PC-3 (cell line): ENCODE measurements around the gene CEP131. TPM values are rescaled to one million over a fixed set of nuclear protein-coding genes. Genes with fewer than 3 reads are reported as not detected.

Source experiments
- ATAC-seq: fragments of 200-7000 bp; cut with Tn5 transposase; 2 replicates; pipeline ENCODE4 v1.9.1; 2020; ENCODE audit warnings: mild to moderate bottlenecking, moderate library complexity
- Bru-seq: library from RNA; stranded (reverse); fragments of 400-500 nt; gene quantifications from one replicate; lab custom pipeline; 2021; lab: Mats Ljungman, UMichigan
- BruChase-seq, 2 experiments: library from RNA; stranded (reverse); fragments of 400-500 nt; gene quantifications; one replicate each; lab custom pipeline; 2021; lab: Mats Ljungman, UMichigan
- BruUV-seq: library from RNA; stranded (reverse); fragments of 400-500 nt; replicated peaks from 2 replicates; lab custom pipeline; 2021; lab: Mats Ljungman, UMichigan
- CTCF ChIA-PET: fragments of 300-600 bp; sonication (Branson Sonifier 250); formaldehyde crosslinking; loops from one replicate; lab custom pipeline; 2022; ENCODE audit warnings: antibody characterized with exemption; lab: Charles Lee
- POLR2A ChIA-PET: fragments of 300-600 bp; sonication (Branson Sonifier 250); formaldehyde crosslinking; loops from one replicate; lab custom pipeline; 2022; ENCODE audit warnings: antibody characterized with exemption; ENCODE audit not compliant: unreplicated experiment; lab: Charles Lee
- DNase-seq: peaks from one replicate; pipeline ENCODE4 v3.0.0-alpha.2; 2015
- H2AFZ ChIP-seq: fragments of 300-600 bp; sonication (generic); 2 replicates; pipeline ENCODE4 v1.6.0; 2016; ENCODE audit warnings: antibody characterized with exemption, low read length
- H3F3A ChIP-seq: fragments of 300-600 bp; sonication (generic); one replicate; pipeline ENCODE4 v1.6.0; 2017; ENCODE audit warnings: antibody characterized with exemption, low read length, control low read depth, mild to moderate bottlenecking; ENCODE audit not compliant: unreplicated experiment
- H3K27ac ChIP-seq: fragments of 300-600 bp; sonication (generic); 2 replicates; pipeline ENCODE4 v1.5.1; 2016; ENCODE audit warnings: mild to moderate bottlenecking, low read length
- H3K27me3 ChIP-seq: fragments of 300-600 bp; sonication (generic); 2 replicates; pipeline ENCODE4 v1.6.1; 2016; ENCODE audit warnings: low read length, mixed read lengths
- H3K36me3 ChIP-seq: fragments of 300-600 bp; sonication (generic); 2 replicates; pipeline ENCODE4 v1.6.1; 2016; ENCODE audit warnings: low read depth, mixed run types, low read length, mixed read lengths
- H3K4me1 ChIP-seq: fragments of 300-600 bp; sonication (generic); 2 replicates; pipeline ENCODE4 v1.5.1; 2016; ENCODE audit warnings: low read length; ENCODE audit not compliant: insufficient read depth
- H3K4me2 ChIP-seq: fragments of 300-600 bp; sonication (generic); 2 replicates; pipeline ENCODE4 v1.6.0; 2016; ENCODE audit warnings: low read length
- H3K4me3 ChIP-seq: fragments of 300-600 bp; sonication (generic); 2 replicates; pipeline ENCODE4 v1.5.1; 2016; ENCODE audit warnings: mild to moderate bottlenecking, low read length, mixed read lengths
- H3K79me2 ChIP-seq: fragments of 300-600 bp; sonication (generic); 2 replicates; pipeline ENCODE4 v1.6.1; 2017; ENCODE audit warnings: low read length, mixed read lengths
- H3K9ac ChIP-seq: fragments of 300-600 bp; sonication (generic); 2 replicates; pipeline ENCODE4 v1.6.0; 2016; ENCODE audit warnings: mild to moderate bottlenecking, low read length
- H3K9me2 ChIP-seq: fragments of 300-600 bp; sonication (generic); replicated peaks from 2 replicates; pipeline ENCODE4 v1.6.1; 2016; ENCODE audit warnings: mixed run types, low read length, mixed read lengths
- H3K9me3 ChIP-seq: fragments of 300-600 bp; sonication (generic); 2 replicates; pipeline ENCODE4 v1.6.1; 2016; ENCODE audit warnings: low read length, mixed read lengths
- H4K20me1 ChIP-seq: fragments of 300-600 bp; sonication (generic); 2 replicates; pipeline ENCODE4 v1.6.1; 2016; ENCODE audit warnings: low read length, mixed read lengths
- EZH2 ChIP-seq: fragments of 300-600 bp; sonication (generic); IDR thresholded peaks from one replicate; pipeline ENCODE4 v1.6.1; 2017; ENCODE audit warnings: antibody characterized with exemption, mild to moderate bottlenecking, low read length; ENCODE audit not compliant: unreplicated experiment
- EZH2phosphoT487 ChIP-seq: fragments of 300-600 bp; sonication (generic); IDR thresholded peaks from 2 replicates; pipeline ENCODE4 v1.6.1; 2018; ENCODE audit warnings: mild to moderate bottlenecking, antibody characterized with exemption, low read length, borderline replicate concordance
- intact Hi-C: fragments of 100-400 bp; cut with micrococcal nuclease; formaldehyde crosslinking; loops from 2 replicates; pipeline ENCODE4 v1.9.0; 2023
- long read RNA-seq: library from polyadenylated mRNA; unstranded; transcript quantifications from one replicate; pipeline ENCODE4 v2.0.0, GENCODE V29; 2021; ENCODE audit not compliant: unreplicated experiment
- total RNA-seq: library from RNA; depleted of rRNA; stranded (reverse); fragments of >200 nt; gene quantifications from 2 replicates; pipeline ENCODE4 v1.2.3, GENCODE V29; 2014; rRNA removed
- TF ChIP-seq, protein P1 (sequence below): fragments of 300-600 bp; sonication (generic); conservative IDR thresholded peaks from 2 replicates; pipeline ENCODE4 v1.5.1; 2017; ENCODE audit warnings: antibody characterized with exemption, low read depth, mild to moderate bottlenecking, low read length

The CEP131 gene
- total RNA-seq (32.1 and 48.0 TPM in 2 replicates), Bru-seq, nascent RNA (percentile 48 among the genes with signal in this experiment), BruChase-seq, experiment 1, labeled RNA remaining after a 6-hour chase (percentile 52 among the genes with signal in this experiment), BruChase-seq, experiment 2, labeled RNA remaining after a 2-hour chase (percentile 48 among the genes with signal in this experiment)
- long read RNA-seq, transcript CEP131-203 (26 exons, 3,543 nt), result major isoform, 7 of 74 reads
- long read RNA-seq, partial matches to known transcripts, result 17 of 74 reads
- long read RNA-seq, other reads (novel, unspliced or antisense), result 48 of 74 reads

GRCh38 chr17:81222906-81223761 is at the start of gene CEP131:
TSS of gene CEP131 (minus strand) at chr17:81222965. CDS start at chr17:81220056, 2,909 bp downstream.
- Histone ChIP-seq H3K9me3 (0 out of 2 replicates have a peak, but pooled peaks cover 3% of the 10 kb centered on the region), H3K79me2 (peaks cover 19% of the 10 kb centered on the region), H3K4me1 (peaks cover 19% of the 10 kb centered on the region), H3K36me3 (no peaks in the 10 kb centered on the region), H3K27ac (no peak within 1 kb of the TSS; the same call in 1 of the 2 replicates), H3K4me3 (peak within 1 kb of the TSS; percentile 91), H3K9me2 (no peaks in the 10 kb centered on the region), H3K4me2 (peak within 1 kb of the TSS; percentile 98), H4K20me1 (no peaks in the 10 kb centered on the region), H2AFZ (peak within 1 kb of the TSS; percentile 96), H3F3A (no peaks in the 10 kb centered on the region), H3K27me3 (no peaks in the 10 kb centered on the region), H3K9ac (peak within 1 kb of the TSS; percentile 83)
- CTCF ChIA-PET, result interaction anchor here (0.6 to 1.0 kb wide), 3 partner anchors 15 to 137 kb away, joined by 3 to 4 read pairs (median 3); no protein-coding TSS in a partner anchor
- intact Hi-C loops, result loop anchor here (1.0 kb wide), 2 partner anchors 15 to 104 kb away; no protein-coding TSS in a partner anchor
- POLR2A ChIA-PET, result interaction anchor here (0.5 to 0.6 kb wide), 2 partner anchors 16 to 211 kb away, joined by 3 to 8 read pairs; partner anchors contain the start of genes NDUFAF8 and TEPSIN
- BruUV-seq, result no TSS peak
- TF ChIP-seq, protein P1, sequence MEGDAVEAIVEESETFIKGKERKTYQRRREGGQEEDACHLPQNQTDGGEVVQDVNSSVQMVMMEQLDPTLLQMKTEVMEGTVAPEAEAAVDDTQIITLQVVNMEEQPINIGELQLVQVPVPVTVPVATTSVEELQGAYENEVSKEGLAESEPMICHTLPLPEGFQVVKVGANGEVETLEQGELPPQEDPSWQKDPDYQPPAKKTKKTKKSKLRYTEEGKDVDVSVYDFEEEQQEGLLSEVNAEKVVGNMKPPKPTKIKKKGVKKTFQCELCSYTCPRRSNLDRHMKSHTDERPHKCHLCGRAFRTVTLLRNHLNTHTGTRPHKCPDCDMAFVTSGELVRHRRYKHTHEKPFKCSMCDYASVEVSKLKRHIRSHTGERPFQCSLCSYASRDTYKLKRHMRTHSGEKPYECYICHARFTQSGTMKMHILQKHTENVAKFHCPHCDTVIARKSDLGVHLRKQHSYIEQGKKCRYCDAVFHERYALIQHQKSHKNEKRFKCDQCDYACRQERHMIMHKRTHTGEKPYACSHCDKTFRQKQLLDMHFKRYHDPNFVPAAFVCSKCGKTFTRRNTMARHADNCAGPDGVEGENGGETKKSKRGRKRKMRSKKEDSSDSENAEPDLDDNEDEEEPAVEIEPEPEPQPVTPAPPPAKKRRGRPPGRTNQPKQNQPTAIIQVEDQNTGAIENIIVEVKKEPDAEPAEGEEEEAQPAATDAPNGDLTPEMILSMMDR, result no peak
- TF ChIP-seq EZH2 (no peak), EZH2phosphoT487 (no peak)
- DNase-seq (peak; percentile 98), ATAC-seq (peak; percentile 98)

DNA sequence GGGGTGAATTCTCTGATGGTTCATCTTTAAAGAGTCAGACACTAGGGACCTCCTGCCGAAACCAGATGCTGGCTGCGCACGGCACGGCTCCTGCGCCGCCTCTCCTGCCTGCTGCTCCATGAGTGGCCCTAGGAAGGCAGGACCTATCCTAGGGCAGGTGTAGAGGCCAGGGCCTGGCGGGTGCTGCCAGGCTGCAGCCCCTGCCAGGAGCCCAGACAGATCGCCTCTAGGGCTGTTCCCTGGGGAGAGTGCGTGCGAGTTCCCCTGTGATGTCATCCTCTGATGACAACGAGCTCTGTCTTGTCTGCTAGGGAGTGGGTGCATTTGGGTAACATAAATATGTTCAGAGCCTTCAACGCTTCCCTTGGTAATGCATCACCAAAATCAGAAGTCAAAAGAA is 48.5 kb upstream of the CEP131 start:
- Histone ChIP-seq H3K36me3 (peaks cover 21% of the 10 kb centered on the region), H3K4me3 (no peak overlapping the region), H2AFZ (no peak overlapping the region), H3K9ac (no peak overlapping the region), H3K27me3 (no peaks in the 10 kb centered on the region), H3K4me2 (no peak overlapping the region), H4K20me1 (no peaks in the 10 kb centered on the region), H3F3A (no peaks in the 10 kb centered on the region), H3K4me1 (no peaks in the 10 kb centered on the region), H3K27ac (no peak overlapping the region), H3K79me2 (no peaks in the 10 kb centered on the region), H3K9me2 (no peaks in the 10 kb centered on the region), H3K9me3 (no peaks in the 10 kb centered on the region)
- intact Hi-C loops, result no loop called here
- BruUV-seq, result no TSS peak
- TF ChIP-seq, protein P1, result no peak
- TF ChIP-seq EZH2 (no peak), EZH2phosphoT487 (no peak)
- no peak for ATAC-seq
- DNase-seq, result no peak
- ChIA-PET CTCF (no interaction called here), POLR2A (no interaction called here)
